Measurements from ENCODE around the gene ZNF304.

ZNF304 gene

DNA sequence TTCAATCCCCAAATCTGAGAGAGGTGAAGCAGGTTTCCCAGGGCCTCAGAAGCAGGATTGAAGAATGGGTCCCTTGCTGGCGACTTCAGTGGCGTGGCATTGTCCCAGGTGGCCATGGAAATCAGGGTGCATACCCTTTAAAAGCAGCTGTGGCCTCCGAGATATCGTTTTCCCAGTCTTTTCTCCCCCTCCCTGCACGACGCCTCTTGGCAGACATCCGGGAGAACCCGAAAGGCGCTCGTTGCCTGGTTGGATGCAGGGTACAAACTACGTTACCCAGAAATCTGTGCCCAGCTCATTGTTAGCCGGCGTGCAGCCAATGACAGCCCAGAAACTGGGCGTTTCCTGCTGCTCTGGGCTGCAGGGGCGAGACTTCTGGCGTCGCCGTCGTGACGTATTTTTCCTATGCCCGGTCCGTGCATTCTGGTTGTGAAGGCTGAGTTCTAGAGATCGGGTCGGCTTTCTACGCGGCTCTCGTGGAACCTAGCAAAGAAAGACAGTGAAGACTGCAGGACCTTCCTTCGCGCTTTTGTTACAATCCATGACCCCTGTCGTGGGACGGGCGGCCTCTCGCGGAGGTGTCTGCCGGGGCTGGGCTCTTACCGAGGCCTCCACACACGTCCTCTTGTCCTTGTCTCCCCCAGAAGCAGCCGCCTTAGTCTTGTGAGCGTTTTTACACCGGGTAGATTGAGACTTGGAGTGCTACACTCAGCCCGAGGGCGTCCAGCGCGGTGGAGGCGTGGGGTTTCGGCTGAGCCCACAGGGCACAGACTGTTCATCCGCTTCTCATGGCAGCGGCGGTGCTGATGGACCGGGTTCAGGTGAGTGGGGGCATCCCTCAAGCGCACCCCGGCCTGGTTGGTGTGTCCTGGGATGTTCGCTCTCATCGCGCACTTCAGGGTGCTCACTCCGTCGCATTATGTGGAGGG lies at the start of gene ZNF304:
Gene ZNF304 (plus strand): TSS at position 395 of the 929 bp plus-strand sequence. CDS start 394 bp downstream, at position 789.
- DNase-seq (ENCODE audit: low read depth, low spot score) = peak; percentile 98

GRCh38 chr19:57302020-57302465 lies 49.0 kb upstream of the ZNF304 start:
- DNase-seq (ENCODE audit: low read depth, low spot score) = peak; percentile 86

- no peak for DNase-seq (ENCODE audit: low read depth, low spot score)
These were observed 48.2 kb upstream of the ZNF304 start for GRCh38 chr19:57302727-57303401.

GRCh38 chr19:57305056-57305455 lies 46.0 kb upstream of the ZNF304 start:
- DNase-seq (ENCODE audit: low read depth, low spot score) = peak; percentile 31

DNA sequence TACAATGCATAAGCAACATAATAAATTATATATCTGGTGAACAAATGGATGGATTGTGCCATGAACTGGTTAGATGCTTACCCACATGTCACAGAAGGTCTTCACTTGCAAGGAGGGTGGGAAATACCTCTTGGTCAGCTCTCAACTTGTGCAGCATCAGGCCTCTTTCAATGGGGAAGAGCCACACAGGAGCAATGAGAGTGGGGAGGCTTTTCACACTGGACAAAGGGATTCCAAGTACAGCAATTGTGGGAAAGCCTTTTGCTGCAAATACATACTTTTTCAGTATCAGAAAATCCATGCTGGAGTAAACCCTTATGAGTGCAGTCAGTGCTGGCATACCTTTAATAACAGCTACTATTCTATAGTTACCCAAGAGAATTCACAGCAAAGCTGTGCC lies 42.6 kb upstream of the ZNF304 start:
- no peak for DNase-seq (ENCODE audit: low read depth, low spot score)

DNA sequence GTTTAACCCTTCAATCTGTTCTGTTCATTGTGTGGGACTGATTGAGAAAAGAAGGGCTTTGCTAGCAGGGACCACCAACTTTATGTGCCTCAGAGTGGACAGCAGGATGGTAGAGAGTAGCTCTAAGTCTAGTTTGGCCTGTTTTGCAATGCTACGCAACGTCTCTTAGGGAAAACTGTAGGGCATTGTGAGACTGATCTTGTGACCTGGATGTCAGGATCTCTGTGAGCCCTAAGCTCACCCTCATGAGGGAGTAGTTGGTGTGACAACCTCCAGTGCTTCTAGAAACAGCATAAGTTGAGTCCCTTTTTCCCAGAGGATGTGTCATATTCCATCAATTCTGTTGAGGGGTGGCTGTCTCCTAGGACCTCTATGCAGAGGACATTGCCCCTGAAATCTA lies 40.3 kb upstream of the ZNF304 start:
- DNase-seq (ENCODE audit: low read depth, low spot score) = no peak

DNA sequence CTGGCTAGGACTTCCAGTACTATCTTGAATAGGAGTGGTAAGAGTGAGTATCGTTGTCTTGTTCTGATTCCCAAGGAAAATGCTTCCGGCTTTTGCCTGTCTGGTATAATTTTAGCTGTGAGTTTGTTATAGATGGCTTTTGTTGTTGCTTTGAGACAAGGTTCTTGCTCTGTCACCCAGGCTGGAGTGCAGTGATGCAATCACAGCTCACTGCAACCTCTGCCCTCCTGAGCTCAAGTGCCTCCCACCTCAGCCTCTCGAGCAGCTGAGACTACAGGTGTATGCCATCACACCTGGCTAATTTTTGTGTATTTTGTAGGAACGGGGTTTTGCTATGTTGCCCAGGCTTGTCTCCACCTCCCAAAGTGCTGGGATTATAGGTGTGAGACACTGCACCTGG lies 36.9 kb upstream of the ZNF304 start:
- no peak for DNase-seq (ENCODE audit: low read depth, low spot score)

- DNase-seq (ENCODE audit: low read depth, low spot score) = peak; percentile 15
These were observed 33.6 kb upstream of the ZNF304 start for GRCh38 chr19:57317503-57317902.

DNA sequence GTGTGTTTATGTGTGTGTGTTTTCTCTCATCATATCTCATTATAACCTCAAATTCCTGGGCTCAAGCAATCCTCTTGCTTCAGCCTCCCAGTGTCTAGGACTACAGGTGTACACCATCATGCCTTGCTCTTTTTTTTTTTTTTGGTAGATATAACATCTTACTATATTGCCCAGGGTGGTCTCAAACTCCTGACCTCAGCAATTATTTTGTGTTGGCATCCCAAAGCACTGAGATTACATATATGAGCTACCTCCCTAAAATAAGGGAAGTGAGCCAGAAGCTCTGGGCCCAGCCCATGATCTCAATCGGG lies 31.2 kb upstream of the ZNF304 start:
- DNase-seq (ENCODE audit: low read depth, low spot score) = no peak

GRCh38 chr19:57320180-57321084 lies 30.6 kb upstream of the ZNF304 start, which contains the start of gene ZNF543:
Gene ZNF543, plus strand, starts transcription at chr19:57320472. Its CDS starts 382 bp downstream, at chr19:57320854.
- peak; percentile 99 for DNase-seq (ENCODE audit: low read depth, low spot score)

DNA sequence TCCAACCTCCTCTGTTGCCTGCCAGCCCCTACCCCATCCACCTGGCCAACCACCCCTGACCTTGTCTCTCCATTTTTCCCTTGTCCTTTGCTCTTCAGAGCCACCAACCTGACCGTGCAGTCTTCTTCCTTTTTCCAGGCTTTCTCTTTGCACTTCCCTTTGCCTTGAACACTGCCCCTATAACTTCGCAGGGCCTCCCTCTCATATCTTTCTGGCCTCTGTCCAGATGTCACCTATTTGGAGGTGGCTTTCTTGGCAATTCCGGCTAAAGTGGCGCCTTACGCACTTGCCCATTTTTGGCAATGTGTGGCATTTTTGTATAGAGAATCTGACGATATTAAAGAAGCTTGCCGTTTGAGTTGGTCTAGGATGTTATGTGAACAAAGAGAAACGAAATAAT lies 30.0 kb upstream of the ZNF304 start:
- DNase-seq (ENCODE audit: low read depth, low spot score) = peak; percentile 9

DNA sequence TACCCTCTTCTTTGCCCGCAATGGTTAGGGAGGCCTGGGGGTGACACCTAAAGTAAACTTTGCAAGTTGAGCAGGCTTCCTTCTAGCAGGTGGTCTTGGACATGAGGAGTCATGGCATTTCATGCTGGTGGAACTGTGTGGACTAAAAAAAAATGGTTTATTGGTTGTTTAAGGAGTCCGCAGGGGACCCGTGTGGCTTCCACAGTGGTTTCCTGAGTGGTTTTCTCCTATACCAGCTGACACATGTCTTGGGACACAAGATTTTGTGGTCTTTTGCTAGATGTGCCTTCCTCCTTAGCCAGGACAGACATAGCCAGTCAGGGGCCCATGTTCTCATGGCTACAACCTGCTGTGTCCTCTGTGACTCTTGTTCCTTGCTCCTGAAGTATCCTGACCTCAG lies 29.3 kb upstream of the ZNF304 start:
- no peak for DNase-seq (ENCODE audit: low read depth, low spot score)

DNA sequence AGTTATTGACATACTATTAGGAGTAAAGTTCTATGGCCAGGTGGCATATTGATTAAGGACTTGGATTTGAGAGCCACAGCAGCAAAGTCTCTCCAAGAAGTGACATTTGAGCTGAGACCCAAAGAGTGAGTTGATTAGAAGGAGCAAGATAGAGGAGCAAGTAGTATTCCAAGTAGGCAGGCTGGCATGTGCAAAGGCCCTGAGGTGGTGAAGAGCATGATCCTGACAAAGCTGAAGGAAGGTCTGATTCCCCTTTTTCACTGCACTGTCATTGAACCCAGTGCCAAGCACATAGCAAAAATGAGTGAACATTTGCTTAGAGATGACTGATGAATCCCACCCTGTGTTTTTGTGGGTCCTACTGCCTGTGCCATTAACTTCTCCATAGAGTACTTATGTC lies 26.1 kb upstream of the ZNF304 start:
- DNase-seq (ENCODE audit: low read depth, low spot score) = no peak

- no peak for DNase-seq (ENCODE audit: low read depth, low spot score)
These were observed 23.1 kb upstream of the ZNF304 start for GRCh38 chr19:57327993-57328392.

DNA sequence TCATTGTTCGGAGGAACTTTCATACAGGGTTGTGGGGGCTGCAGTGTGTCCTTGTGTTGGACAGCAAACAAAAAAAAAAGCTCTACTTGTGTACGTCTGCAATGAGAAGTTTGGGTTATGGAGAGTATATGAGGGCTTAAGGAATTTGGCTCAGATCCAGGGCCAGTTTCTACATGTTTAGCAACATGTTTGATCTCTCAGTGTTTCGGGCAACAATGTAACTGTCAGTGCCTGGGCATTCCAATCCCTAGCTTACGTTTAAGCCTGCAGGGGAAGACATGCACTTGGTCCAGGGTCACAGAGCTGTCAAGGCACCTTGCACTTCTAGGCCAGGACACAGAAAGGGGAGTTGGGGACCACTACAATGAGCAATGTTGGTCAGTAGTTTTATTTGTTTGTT lies 16.9 kb upstream of the ZNF304 start:
- DNase-seq (ENCODE audit: low read depth, low spot score) = no peak

DNA sequence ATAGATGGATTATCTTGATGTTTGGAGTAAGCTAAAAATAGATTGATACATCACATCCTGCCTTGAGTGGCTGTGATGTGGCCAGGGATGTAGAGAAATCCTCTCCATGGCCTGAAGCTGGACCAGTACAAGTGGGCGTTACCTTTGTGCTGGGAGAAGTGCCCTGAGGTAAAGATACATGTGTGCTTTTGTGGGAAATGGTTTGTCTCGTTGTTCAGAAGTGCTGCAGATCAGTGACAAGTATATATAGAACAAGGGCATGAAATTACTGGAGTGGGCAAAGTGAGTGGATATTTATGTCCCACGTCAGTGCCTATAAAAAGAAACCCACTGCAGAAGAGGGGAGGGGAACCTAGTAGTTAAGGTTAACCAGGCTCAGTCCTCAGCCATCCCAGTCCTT lies 12.2 kb upstream of the ZNF304 start:
- DNase-seq (ENCODE audit: low read depth, low spot score) = no peak

DNA sequence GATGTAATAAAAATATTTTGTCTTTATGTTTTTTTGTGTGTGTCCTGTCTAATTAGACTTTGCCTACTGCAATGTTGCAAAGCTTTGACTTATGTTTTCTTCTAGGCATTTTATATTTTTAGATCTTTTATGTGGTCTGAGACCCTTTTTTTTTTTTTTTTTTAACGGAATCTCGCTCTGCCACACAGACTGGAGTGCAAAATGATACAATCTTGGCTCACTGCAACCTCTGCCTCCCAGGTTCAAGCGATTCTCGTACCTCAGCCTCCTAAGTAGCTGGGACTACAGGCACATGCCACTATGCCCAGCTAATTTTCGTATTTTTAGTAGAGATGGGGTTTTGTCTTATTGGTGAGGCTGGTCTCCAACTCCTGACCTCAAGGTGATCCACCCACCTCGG lies 8.5 kb upstream of the ZNF304 start:
- no peak for DNase-seq (ENCODE audit: low read depth, low spot score)

DNA sequence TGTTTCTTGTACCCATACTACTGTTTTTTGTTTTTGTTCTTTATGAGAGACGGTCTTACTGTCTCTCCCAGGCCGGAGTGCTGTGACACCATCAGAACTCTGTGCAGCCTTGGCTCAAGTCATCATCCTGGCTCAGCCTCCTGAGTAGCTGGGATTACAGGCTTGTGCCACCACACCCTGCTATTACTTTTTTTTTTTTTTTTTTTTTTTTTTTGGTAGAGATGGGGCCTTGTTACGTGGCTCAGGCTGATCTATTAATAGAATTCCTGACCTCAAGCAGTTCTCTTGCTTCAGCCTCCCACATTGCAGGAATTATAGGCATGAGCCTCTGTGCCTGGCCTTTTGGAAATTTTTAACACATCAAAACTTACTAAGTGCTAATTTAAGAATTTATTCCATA lies 2.9 kb upstream of the ZNF304 start:
- no peak for DNase-seq (ENCODE audit: low read depth, low spot score)

- peak; percentile 12 for DNase-seq (ENCODE audit: low read depth, low spot score)
These were observed 796 bp downstream of the ZNF304 start for GRCh38 chr19:57351867-57352266.

GRCh38 chr19:57355916-57356315 lies 4.8 kb downstream of the ZNF304 start:
- no peak for DNase-seq (ENCODE audit: low read depth, low spot score)

- DNase-seq (ENCODE audit: low read depth, low spot score) = no peak
These were observed 6.3 kb downstream of the ZNF304 start for GRCh38 chr19:57357406-57357805.

- DNase-seq (ENCODE audit: low read depth, low spot score) = no peak
These were observed 8.2 kb downstream of the ZNF304 start for GRCh38 chr19:57359300-57359699.
